Stimulated activated CD4-positive, alpha-beta T cell treated with anti-CD3 and anti-CD28 coated beads, Interleukin-4, amount 100 ng/mL, for 24 hours (primary cell): ENCODE data around the gene CLEC2B.
A peak's percentile ranks its signal among the peaks of the same experiment; 100 is the strongest.
"Not testable (repeated sequence)": the region's sequence is repeated elsewhere in the genome, so short reads cannot be mapped to it uniquely, and the experiment has no call there.

Source experiments
- DNase-seq: peaks from one replicate; pipeline ENCODE4 v3.0.0-alpha.2; 2020

The CLEC2B gene

GRCh38 chr12:9869307-9870161, at the start of gene CLEC2B:
Gene CLEC2B (minus strand): TSS chr12:9869354.
- DNase-seq = peak; percentile 33

- no peak for DNase-seq
Observed at GRCh38 chr12:9911708-9912107, 42.6 kb upstream of the CLEC2B start.

GRCh38 chr12:9910716-9911421, 41.7 kb upstream of the CLEC2B start:
- no peak for DNase-seq

GRCh38 chr12:9909724-9910123, 40.6 kb upstream of the CLEC2B start:
- DNase-seq = no peak

- no peak for DNase-seq
Observed at GRCh38 chr12:9908350-9908749, 39.2 kb upstream of the CLEC2B start.

GRCh38 chr12:9907769-9908168, 38.6 kb upstream of the CLEC2B start:
- DNase-seq = no peak

- peak; percentile 24 for DNase-seq
Observed at GRCh38 chr12:9906873-9907272, 37.7 kb upstream of the CLEC2B start.

GRCh38 chr12:9902539-9903228, 33.5 kb upstream of the CLEC2B start:
- no peak for DNase-seq

- DNase-seq = no peak
Observed at GRCh38 chr12:9900930-9901329, 31.8 kb upstream of the CLEC2B start.

GRCh38 chr12:9899209-9899608, 30.1 kb upstream of the CLEC2B start:
- DNase-seq = no peak

GRCh38 chr12:9897535-9897934, 28.4 kb upstream of the CLEC2B start:
- DNase-seq = no peak

- DNase-seq = no peak
Observed at GRCh38 chr12:9895215-9895971, 26.2 kb upstream of the CLEC2B start.

GRCh38 chr12:9888665-9889273, 19.6 kb upstream of the CLEC2B start:
- DNase-seq = no peak

GRCh38 chr12:9883175-9883574, 14.0 kb upstream of the CLEC2B start:
- no peak for DNase-seq

- DNase-seq = no peak
Observed at GRCh38 chr12:9881988-9882387, 12.8 kb upstream of the CLEC2B start.

- no peak for DNase-seq
Observed at GRCh38 chr12:9881246-9881645, 12.1 kb upstream of the CLEC2B start, which contains the start of gene KLRF2. Gene KLRF2 (plus strand): TSS chr12:9881489. CDS start chr12:9881596, 107 bp downstream.

GRCh38 chr12:9880532-9881078, 11.5 kb upstream of the CLEC2B start:
- DNase-seq = no peak

GRCh38 chr12:9876120-9876519, 7.0 kb upstream of the CLEC2B start:
- not testable (repeated sequence) for DNase-seq

- DNase-seq = no peak
Observed at GRCh38 chr12:9872742-9873141, 3.6 kb upstream of the CLEC2B start.

- DNase-seq = no peak
Observed at GRCh38 chr12:9872162-9872561, 3.0 kb upstream of the CLEC2B start.

- DNase-seq = no peak
Observed at GRCh38 chr12:9870286-9870866, 1.2 kb upstream of the CLEC2B start.

GRCh38 chr12:9868951-9869306, 225 bp downstream of the CLEC2B start:
- no peak for DNase-seq
